Skin of body (tissue), 2 donors: ENCODE results near the gene GRIN2A. TPM values are rescaled to one million over a fixed set of nuclear protein-coding genes. Genes with fewer than 3 reads are reported as not detected.
"Not testable (repeated sequence)": the region's sequence is repeated elsewhere in the genome, so short reads cannot be mapped to it uniquely, and the experiment has no call there.

Experiments used
- DNase-seq: peaks from one replicate; lab custom pipeline; 2025; lab: John Stamatoyannopoulos, UW
- total RNA-seq: library from RNA; depleted of rRNA; stranded (reverse); fragments of >200 nt; gene quantifications from one replicate; pipeline ENCODE4 v1.2.3, GENCODE V29; 2014

Gene GRIN2A
- total RNA-seq, 1 donor from 2014 or later = 0.10 TPM

DNA sequence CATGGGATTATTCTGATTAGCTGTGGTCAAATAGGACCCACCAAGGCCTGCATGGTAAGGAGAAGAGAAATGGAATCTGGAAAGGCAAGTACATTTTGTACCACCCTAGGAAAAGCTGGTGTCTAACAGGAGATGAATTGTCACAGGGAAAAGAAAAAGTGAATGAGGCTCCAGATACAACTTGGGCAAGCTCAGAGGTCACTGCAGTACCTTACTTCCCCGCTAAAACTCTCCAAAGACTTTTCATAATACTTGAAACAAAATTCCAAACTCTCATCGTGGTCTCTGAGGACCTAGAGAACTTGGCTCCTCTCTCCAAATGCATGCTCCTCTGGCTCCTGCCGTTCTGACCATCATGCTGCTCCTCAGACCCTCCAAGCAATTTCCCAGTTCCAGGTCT lies 262.8 kb downstream of the GRIN2A start:
- no peak for DNase-seq

- no peak for DNase-seq
Measured at GRCh38 chr16:9917691-9918090, 264.5 kb downstream of the GRIN2A start.

DNA sequence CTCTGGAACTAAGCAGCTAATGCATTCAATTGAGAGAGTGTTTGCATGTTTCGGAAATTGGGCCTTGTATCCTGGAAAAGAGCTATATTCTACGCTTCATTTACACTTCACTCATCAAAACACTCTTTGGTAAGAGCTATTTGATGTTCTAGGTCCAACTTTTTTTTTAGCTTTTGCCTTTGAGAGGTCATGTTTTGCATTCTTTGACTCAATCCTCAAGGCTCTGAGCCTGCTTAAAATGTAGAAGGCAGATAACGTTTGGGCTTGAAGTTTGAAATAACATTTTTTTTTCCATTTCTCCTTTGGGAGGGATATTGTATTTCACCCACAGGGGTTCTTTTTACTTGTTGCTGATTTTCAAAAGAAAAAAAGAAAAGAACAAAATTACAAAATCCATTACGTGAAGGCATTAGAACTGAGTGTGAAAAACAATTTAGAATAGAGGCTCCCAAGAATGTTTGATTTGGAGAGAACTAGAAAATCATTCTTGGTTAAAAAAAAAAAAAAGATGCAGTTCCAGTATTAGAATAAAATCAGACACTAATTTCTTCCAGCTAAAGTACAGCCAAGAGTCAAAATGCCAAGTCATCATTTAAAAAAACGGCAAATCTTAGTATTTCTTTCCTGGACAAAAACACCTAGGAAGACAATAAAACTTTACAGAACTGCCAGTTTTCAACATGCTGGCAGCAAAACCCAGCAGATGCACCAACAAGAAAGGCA lies 268.5 kb downstream of the GRIN2A start:
- no peak for DNase-seq

- DNase-seq = no peak
Measured at GRCh38 chr16:9911989-9912388, 270.2 kb downstream of the GRIN2A start.

- no peak for DNase-seq
Measured at GRCh38 chr16:9911231-9911630, 271.0 kb downstream of the GRIN2A start.

DNA sequence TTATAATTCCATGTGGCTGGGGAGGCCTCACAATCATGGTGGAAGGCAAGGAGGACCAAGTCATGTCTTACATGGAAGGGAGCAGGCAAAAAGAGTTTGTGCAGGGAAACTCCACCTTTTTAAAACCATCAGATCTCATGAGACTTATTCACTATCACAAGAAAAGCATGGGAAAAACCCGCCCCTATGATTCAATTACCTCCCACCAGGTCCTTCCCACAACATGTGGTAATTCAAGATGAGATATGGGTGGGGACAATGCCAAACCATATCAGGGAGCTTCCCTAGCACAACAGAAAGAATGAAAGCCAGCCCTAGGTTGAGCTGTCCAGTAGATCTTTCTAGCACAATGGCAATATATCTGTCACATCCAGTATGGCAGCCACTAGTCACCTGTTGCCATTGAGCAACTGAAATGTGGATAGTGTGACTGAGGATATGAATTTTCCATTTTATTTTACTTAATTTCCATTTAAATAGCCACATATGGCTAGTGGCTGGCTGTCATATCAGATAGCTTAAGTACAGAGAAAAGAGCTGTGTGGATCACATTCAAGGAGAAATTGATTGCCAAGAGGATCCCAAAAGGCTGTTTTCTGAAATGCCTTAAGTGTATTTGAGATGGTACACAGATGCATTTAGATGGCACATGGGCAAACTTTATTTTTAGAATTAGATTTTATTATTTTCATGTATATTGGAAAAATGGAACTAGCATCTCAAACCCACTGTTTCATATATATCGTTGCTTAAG lies 273.0 kb downstream of the GRIN2A start:
- DNase-seq = no peak

DNA sequence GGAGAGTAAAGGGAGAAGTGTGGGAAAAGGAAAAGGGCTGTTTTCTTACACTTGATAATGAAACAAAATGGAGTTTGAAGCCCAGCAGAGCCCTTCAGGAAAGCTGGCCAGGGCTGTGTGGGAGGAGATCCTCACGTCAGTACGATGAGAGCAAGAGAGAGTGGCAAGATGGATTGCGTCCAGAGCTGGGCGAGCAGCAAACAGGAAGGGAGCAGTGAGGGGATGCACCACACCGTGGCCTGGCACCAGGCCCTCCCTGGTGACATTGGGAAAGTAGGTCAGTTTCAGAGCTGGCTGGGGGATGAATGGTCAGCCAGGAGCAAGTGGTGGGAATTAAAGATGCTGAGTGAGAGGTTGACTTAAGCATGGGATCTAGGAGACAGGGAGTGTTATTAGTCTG lies 273.6 kb downstream of the GRIN2A start:
- no peak for DNase-seq

GRCh38 chr16:9907752-9908151 lies 274.5 kb downstream of the GRIN2A start:
- DNase-seq = no peak

DNA sequence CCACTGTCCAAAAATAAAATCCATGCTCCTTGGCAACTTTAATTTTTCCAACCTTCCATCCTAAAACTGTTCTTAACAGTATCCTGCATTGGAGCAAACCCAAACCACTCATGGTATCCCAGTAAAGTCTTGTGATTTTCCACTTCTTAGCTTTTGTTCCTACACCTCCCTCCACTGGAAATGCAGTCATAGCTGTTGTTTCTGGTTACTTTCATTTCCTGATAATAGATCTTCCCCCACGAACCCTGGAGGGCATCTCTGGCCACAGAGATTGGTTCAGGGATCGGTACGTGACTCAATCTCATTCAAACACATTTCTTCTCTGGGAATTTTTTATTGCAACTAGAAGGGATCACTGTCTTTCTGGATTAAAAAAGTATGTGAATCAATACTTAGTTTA lies 276.0 kb downstream of the GRIN2A start:
- no peak for DNase-seq

- DNase-seq = no peak
Measured at GRCh38 chr16:9904526-9904925, 277.7 kb downstream of the GRIN2A start.

- DNase-seq = no peak
Measured at GRCh38 chr16:9900576-9900975, 281.7 kb downstream of the GRIN2A start.

DNA sequence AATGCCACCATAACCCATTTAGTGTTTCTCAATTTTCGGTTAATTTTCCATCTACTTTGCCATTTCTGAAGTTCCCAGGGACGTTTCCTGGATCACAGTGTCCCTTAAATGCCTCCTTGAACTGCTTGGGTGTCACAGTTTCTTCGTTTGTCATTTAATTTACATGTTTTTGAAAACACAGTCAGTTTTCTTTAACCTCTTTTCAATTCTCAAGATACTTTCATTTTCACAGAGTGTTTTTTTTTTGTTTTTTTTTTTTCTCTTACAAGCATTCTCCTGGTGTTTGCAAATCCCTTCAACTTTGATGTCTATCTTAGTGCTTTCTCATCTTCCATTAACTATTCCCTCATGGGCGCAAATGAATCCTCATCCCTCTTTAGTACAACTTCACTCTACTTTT lies 283.7 kb downstream of the GRIN2A start:
- no peak for DNase-seq

GRCh38 chr16:9898124-9898523 lies 284.1 kb downstream of the GRIN2A start:
- DNase-seq = no peak

- DNase-seq = no peak
Measured at GRCh38 chr16:9895817-9896216, 286.4 kb downstream of the GRIN2A start.

GRCh38 chr16:9885876-9886275 lies 296.4 kb downstream of the GRIN2A start:
- DNase-seq = no peak

DNA sequence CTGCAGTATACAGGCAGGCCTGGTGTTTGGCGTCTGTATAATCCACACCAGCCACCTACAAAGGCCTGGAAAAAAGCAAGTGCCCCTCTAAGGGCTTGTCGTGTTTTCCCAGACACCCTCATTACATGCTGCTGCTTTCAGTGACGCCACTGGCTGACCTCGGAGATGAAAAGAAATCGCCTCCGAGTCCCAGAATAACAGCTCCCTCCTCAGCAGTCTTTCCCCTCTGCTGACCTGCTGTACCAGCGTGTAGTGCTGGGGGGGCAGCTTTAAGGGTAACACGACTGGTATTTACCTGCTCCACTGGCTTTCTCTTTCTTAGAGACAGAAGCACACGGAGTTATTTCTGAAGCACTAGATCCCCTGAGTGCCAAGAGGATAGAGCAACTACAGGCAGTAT lies 296.8 kb downstream of the GRIN2A start:
- DNase-seq = no peak

DNA sequence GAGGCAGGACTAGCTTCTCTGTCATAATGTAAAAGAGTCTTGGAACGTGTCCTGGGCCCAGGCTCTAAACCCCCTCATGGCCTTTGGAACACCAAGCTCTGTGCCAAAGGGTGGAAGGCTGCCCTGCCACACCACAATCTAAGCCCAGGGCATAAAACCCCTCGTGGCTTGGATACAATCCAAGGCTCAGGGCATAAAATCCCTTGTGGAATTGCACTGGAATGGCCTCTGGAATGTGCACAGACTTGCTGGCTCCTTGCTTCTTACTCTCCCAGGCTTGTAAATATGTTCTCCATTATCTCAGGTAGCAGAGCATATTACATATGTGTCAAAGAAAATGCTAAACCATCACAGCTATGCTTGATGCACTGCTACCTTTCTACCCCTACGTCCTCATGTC lies 306.2 kb downstream of the GRIN2A start:
- not testable (repeated sequence) for DNase-seq

DNA sequence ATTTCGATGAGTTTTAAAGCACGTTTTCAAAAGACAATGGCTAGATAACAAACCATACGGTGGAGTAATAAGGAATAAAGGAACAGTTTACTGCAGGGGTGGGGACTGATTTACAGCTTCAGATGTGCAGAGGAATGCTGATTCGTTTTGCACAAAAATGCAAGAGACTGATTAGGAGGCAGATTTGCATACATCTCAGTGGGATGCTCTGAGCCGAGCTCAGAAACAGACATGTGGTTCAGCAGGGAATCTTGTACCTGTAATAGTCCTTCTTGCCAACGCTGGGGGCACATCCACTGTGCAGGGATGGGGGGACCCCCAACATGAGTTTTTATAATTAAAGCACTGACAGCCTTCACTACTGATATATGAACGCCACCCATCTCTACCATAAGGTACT lies 308.0 kb downstream of the GRIN2A start:
- DNase-seq = no peak

DNA sequence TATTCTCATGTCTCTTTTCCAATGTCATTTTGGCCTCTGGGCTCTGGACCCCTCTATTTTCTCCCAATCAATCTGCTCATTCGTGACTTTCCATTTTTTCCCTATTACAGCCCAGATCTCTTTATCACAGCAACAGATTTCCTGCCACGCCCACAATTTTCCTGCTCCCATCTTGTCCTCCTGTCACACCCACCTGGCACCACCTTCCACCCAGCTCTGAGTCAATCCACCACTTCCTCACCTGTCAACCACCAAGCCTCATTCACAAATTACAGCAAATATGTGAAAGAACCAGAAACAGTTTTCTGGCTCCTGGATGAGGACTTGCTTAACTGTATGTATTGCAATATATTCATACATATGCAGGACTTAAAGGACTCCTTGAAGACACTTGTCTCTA lies 311.3 kb downstream of the GRIN2A start:
- DNase-seq = no peak

GRCh38 chr16:9869776-9870175 lies 312.5 kb downstream of the GRIN2A start:
- no peak for DNase-seq

GRCh38 chr16:9868606-9869149 lies 313.6 kb downstream of the GRIN2A start:
- DNase-seq = no peak

- DNase-seq = no peak
Measured at GRCh38 chr16:9867176-9867575, 315.1 kb downstream of the GRIN2A start.

GRCh38 chr16:9864461-9864860 lies 317.8 kb downstream of the GRIN2A start:
- DNase-seq = no peak
